Fibroblast of peridontal ligament (primary cell): ENCODE measurements around the gene CNPY3.

Experiments
- DNase-seq: peaks from one replicate; pipeline ENCODE4 v3.0.0-alpha.2; 2010; ENCODE audit errors: extremely low read depth

CNPY3 gene

DNA sequence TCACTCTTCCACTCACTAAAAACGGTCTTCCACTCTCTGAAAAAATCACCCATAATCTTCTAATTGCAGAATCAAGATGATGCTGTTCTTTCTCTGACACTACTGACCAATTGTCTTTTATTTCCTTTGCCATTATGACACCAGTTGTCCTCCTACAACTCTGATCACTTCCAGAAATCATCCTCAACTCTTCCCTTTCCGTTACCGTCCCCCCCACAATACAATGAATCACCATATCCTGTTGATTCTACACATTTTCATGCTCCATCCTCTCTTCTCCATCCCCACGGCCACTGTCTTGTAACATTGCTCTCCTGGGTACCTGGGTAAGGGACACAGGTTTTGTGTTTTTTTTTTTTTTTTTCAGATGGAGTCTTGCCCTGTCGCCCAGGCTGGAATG, 52.6 kb downstream of the CNPY3 start:
- no peak for DNase-seq

DNA sequence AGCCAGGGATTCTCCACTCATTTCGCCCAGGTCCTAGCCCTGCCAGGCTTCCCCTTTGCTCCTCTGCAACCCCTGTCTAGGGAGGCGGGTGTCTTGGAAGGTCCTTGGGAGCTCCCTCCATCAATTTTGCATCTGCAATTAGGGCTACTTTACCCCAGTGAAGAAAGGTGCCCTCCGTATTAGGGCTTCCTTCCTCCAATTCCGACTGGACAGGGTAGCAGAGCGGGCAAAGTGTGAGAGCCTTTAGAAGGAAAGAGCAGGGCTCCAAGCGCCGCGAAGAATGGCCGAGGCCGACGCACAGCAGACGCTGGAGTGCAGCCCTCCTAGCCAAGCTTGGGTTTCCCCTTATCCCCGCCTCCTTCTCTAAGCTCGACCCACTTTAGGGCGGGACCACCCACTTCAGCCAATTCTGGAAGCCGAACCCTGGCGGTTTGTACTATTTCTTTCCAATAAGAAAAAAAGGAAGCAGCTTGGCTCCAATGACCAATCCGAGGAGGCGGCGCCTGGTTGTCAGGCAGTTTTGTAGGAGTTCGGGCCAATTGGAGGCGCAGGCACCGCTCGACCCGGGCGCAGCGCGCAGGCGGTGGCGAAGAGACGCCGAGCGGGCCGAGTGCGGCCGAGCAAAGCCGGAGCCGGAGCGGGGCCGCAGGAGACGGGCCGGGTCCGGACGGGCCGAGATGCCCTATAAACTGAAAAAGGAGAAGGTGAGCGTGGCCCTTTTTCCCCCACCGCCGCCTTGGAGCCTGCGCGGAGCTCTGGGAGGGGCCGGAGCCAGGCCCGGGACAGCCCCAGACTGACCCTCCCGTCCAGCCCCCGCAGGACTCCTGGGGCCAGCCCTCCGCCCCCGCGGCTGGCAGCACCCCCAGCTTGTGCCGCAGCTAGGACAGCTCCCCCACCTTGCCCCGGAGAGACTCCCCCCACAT, 55.0 kb downstream of the CNPY3 start, which contains the start of gene PPP2R5D:
PPP2R5D (plus strand) TSS at position 570 of the 923 bp plus-strand sequence; CDS start at position 678, 108 bp downstream.
- DNase-seq, result peak; percentile 99

DNA sequence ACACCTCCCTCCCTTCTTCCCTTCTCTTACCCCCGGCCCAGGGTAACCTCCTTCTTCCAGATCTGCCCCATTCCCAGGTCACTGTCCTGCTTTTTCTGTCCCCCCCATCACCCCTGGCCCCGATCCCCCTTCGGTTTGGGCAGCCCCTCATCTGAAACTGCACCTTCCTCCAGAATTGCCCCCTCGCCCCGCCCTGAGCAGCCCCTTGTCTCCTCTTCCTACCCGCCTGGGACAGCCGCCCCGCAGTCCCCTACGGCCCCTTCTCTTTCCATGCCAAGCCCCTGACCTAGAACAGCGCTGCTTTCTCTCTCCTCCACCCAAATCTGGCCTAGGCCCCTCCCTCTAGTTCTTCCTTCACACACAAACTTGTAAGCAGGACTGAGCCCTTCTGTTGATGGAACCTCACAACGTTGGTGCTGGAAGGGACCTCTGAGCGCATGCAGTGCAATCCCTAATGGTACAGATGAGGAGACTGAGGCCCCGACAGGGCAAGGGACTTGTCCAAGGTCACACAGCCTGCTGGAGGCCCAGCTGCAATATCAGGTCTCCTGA, 55.7 kb downstream of the CNPY3 start:
- no peak for DNase-seq

DNA sequence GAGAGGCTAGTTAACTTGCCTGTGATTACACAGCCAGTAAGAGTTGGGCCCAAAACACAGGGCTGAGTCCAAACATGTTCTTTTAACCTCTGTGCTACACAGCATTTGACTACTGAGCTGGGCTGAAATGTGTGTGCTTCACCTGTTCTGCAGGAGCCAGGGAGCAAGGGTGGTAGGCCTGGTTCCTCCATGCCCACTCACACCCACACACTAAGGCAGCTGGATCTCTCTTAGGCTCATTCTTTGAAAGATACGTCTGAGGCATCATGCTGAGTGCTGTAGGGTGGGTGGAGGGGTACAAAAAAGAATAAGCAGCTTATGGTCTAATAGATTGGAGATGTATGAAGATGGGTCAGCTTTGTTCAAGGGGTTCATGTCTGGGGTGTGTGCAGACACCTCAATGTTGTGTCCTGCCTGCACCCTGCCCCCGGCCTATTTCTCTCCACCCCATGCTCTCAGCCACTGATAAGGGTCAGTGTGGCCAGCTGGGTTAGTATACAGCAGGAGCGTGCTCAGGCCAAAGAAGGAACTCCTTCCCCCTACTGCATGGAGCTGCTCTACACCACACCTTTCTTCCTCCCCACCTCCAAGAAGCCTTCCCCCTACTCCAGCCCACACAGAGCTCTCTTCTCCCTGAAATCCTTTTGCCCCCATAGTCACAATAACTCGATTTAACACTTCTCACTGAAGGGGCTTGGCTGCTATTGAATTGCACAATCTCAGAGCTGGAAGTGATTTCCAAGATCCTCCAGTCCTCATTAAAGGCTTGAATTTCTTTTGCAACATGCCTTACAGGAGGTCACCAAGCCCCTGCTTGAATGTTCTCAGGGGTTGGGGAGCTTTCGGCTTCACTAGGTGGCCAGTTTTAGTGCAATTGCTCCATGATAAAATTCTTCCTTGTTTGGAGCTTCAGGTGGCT, 58.5 kb downstream of the CNPY3 start:
- no peak for DNase-seq

DNA sequence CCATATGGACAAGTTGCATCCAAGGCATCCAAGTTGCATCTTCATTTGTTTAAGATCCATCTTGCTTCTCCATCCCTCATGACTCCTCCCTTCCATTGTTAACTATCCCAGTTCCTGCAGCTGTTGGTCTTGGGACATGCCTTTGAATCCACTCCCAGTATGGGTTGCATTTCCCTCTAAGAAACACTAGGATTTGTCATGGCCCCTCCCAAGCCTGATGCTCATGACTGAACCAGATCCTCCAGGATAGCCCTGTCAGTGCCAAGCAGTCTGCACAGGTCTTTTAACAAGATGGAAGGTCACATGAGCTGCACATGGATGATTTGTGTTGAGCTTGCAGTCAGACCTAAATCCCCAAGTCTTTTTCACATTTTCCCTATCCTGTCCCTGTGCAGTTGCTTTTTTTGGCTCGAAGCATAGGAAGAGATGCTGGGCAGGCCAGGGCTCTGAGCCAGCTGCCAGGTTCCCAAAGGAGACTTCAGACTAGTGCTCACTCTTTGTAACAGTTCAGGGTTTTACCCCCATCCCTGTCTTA, 59.3 kb downstream of the CNPY3 start:
- peak; percentile 76 for DNase-seq
